ENCODE results near the gene ITCH. TPM values are rescaled to one million over a fixed set of nuclear protein-coding genes. Genes with fewer than 3 reads are reported as not detected.

The ITCH gene
- total RNA-seq, 1 experiment from 2014 or later: 63.9 TPM

DNA sequence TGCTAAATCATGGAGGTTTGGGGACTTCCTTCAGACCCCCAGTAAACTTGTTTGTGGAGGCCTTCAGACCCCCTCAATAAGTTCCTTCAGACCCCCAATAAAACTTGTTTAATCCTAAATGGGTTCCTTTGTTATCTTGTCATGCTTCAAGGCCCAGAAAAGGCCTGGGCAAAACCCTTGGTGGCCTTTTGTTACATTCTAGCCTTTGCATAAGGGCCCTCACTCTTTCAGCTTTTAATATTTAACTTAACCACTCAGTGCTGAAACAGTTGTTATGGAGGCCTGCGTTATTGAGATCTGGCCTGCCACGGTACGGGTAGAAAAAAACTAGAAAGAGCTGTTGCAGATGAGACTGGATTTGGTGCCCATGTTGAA, 148.8 kb downstream of the ITCH start:
- Histone ChIP-seq H3K36me3 (ENCODE audit: control insufficient read depth, insufficient read depth, low read length) (peaks cover 14% of the 10 kb centered on the region), H3K27ac (ENCODE audit: low read length) (no peak overlapping the region), H3K4me1 (ENCODE audit: control insufficient read depth, insufficient read depth, low read length) (peaks cover 6% of the 10 kb centered on the region), H3K9me3 (ENCODE audit: control insufficient read depth, insufficient read depth, low read depth, low read length) (no peaks in the 10 kb centered on the region), H3K27me3 (ENCODE audit: control insufficient read depth, insufficient read depth, low read length) (no peaks in the 10 kb centered on the region), H3K4me3 (ENCODE audit: low read depth in 2 of 2, low read length in 2 of 2) (no peak overlapping the region)
- POLR2A ChIA-PET: interaction anchor here (0.6 kb wide), 1 partner anchor 188 kb away, joined by 4 read pairs; no protein-coding TSS in a partner anchor
- DNase-seq (ENCODE audit: low read depth, low spot score) (no peak), ATAC-seq (no peak)
- TF ChIP-seq TCF7L2 (IDR thresholded peaks at IDR 0.05; ENCODE audit: low read depth, low read length) (no peak), POLR2AphosphoS5 (IDR thresholded peaks at IDR 0.05; ENCODE audit: low read depth, low read length) (no peak), SIN3A (IDR thresholded peaks at IDR 0.05; ENCODE audit: borderline replicate concordance, insufficient read depth, low read depth, low read length) (no peak)
- TF ChIP-seq, protein P1, sequence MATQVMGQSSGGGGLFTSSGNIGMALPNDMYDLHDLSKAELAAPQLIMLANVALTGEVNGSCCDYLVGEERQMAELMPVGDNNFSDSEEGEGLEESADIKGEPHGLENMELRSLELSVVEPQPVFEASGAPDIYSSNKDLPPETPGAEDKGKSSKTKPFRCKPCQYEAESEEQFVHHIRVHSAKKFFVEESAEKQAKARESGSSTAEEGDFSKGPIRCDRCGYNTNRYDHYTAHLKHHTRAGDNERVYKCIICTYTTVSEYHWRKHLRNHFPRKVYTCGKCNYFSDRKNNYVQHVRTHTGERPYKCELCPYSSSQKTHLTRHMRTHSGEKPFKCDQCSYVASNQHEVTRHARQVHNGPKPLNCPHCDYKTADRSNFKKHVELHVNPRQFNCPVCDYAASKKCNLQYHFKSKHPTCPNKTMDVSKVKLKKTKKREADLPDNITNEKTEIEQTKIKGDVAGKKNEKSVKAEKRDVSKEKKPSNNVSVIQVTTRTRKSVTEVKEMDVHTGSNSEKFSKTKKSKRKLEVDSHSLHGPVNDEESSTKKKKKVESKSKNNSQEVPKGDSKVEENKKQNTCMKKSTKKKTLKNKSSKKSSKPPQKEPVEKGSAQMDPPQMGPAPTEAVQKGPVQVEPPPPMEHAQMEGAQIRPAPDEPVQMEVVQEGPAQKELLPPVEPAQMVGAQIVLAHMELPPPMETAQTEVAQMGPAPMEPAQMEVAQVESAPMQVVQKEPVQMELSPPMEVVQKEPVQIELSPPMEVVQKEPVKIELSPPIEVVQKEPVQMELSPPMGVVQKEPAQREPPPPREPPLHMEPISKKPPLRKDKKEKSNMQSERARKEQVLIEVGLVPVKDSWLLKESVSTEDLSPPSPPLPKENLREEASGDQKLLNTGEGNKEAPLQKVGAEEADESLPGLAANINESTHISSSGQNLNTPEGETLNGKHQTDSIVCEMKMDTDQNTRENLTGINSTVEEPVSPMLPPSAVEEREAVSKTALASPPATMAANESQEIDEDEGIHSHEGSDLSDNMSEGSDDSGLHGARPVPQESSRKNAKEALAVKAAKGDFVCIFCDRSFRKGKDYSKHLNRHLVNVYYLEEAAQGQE (IDR thresholded peaks at IDR 0.05; ENCODE audit: insufficient read depth in 1 of 2, low read depth in 2 of 2, low read length in 1 of 2): no peak
- TF ChIP-seq, protein P2, sequence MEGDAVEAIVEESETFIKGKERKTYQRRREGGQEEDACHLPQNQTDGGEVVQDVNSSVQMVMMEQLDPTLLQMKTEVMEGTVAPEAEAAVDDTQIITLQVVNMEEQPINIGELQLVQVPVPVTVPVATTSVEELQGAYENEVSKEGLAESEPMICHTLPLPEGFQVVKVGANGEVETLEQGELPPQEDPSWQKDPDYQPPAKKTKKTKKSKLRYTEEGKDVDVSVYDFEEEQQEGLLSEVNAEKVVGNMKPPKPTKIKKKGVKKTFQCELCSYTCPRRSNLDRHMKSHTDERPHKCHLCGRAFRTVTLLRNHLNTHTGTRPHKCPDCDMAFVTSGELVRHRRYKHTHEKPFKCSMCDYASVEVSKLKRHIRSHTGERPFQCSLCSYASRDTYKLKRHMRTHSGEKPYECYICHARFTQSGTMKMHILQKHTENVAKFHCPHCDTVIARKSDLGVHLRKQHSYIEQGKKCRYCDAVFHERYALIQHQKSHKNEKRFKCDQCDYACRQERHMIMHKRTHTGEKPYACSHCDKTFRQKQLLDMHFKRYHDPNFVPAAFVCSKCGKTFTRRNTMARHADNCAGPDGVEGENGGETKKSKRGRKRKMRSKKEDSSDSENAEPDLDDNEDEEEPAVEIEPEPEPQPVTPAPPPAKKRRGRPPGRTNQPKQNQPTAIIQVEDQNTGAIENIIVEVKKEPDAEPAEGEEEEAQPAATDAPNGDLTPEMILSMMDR (IDR thresholded peaks at IDR 0.05): no peak
- intact Hi-C loops (cut with micrococcal nuclease; ENCODE audit: unreplicated experiment): no loop called here
- no TSS peak for BruUV-seq (replicated peaks)
- in situ Hi-C loops (cut with HindIII; ENCODE audit: low pct_unique_long_range_greater_than_20kb, low sequenced_read_pairs): no loop called here
- CTCF ChIA-PET: interaction anchor here (0.5 kb wide), 1 partner anchor 80 kb away, joined by 6 read pairs; no protein-coding TSS in a partner anchor

GRCh38 chr20:34512266-34512954, 149.3 kb downstream of the ITCH start:
- ChIA-PET CTCF (interaction anchor here (0.5 kb wide), 1 partner anchor 81 kb away, joined by 6 read pairs; no protein-coding TSS in a partner anchor), POLR2A (interaction anchor here (0.6 kb wide), 1 partner anchor 189 kb away, joined by 4 read pairs; no protein-coding TSS in a partner anchor)
- H3K9me3 ChIP-seq (ENCODE audit: control insufficient read depth, insufficient read depth, low read depth, low read length): no peaks in the 10 kb centered on the region
- H3K27ac ChIP-seq (ENCODE audit: low read length): no peak overlapping the region
- in situ Hi-C loops (cut with HindIII; ENCODE audit: low pct_unique_long_range_greater_than_20kb, low sequenced_read_pairs): no loop called here
- DNase-seq (ENCODE audit: low read depth, low spot score) (no peak), ATAC-seq (no peak)
- no peak overlapping the region for H3K4me3 ChIP-seq (ENCODE audit: low read depth in 2 of 2, low read length in 2 of 2)
- H3K36me3 ChIP-seq (ENCODE audit: control insufficient read depth, insufficient read depth, low read length): peaks cover 13% of the 10 kb centered on the region
- BruUV-seq (replicated peaks): no TSS peak
- H3K4me1 ChIP-seq (ENCODE audit: control insufficient read depth, insufficient read depth, low read length): peaks cover 6% of the 10 kb centered on the region
- TF ChIP-seq, protein P2 (IDR thresholded peaks at IDR 0.05): no peak
- TF ChIP-seq SIN3A (IDR thresholded peaks at IDR 0.05; ENCODE audit: borderline replicate concordance, insufficient read depth, low read depth, low read length): no peak
- TF ChIP-seq, protein P1 (IDR thresholded peaks at IDR 0.05; ENCODE audit: insufficient read depth in 1 of 2, low read depth in 2 of 2, low read length in 1 of 2): no peak
- no peak for TF ChIP-seq POLR2AphosphoS5 (IDR thresholded peaks at IDR 0.05; ENCODE audit: low read depth, low read length)
- no peak for TF ChIP-seq TCF7L2 (IDR thresholded peaks at IDR 0.05; ENCODE audit: low read depth, low read length)
- no peaks in the 10 kb centered on the region for H3K27me3 ChIP-seq (ENCODE audit: control insufficient read depth, insufficient read depth, low read length)
- intact Hi-C loops (cut with micrococcal nuclease; ENCODE audit: unreplicated experiment): no loop called here
